Measurements from ENCODE around the gene EGFL8.

Gene EGFL8

GRCh38 chr6:32147401-32148132 lies 16.8 kb upstream of the EGFL8 start:
- Histone ChIP-seq H3K36me3 (ENCODE audit: control insufficient read depth in 1 of 2, insufficient read depth in 2 of 2, low read length in 2 of 2) (peaks cover 0 to 8% of the 10 kb centered on the region in 2 donors), H3K27me3 (ENCODE audit: low read depth, low read length) (peaks cover 3% of the 10 kb centered on the region), H3K4me1 (ENCODE audit: control insufficient read depth in 1 of 2, insufficient read depth in 2 of 2, low read length in 2 of 2) (peaks cover 6 to 24% of the 10 kb centered on the region in 2 donors), H3K9me3 (ENCODE audit: control insufficient read depth in 1 of 2, low read length in 2 of 2) (no peaks in the 10 kb centered on the region), H3K4me3 (ENCODE audit: low read depth in 1 of 2, low read length in 2 of 2) (peak overlapping the region in 1 of 2 donors; percentile 30), H3K27ac (ENCODE audit: low read length) (no peak overlapping the region)

GRCh38 chr6:32148289-32149091 lies 15.9 kb upstream of the EGFL8 start:
- no peak overlapping the region for H3K27ac ChIP-seq (ENCODE audit: low read length)
- peak overlapping the region in 1 of 2 donors; percentile 30 for H3K4me3 ChIP-seq (ENCODE audit: low read depth in 1 of 2, low read length in 2 of 2)
- H3K36me3 ChIP-seq (ENCODE audit: control insufficient read depth in 1 of 2, insufficient read depth in 2 of 2, low read length in 2 of 2): peaks cover 0 to 8% of the 10 kb centered on the region in 2 donors
- H3K27me3 ChIP-seq (ENCODE audit: low read depth, low read length): peaks cover 3% of the 10 kb centered on the region
- H3K9me3 ChIP-seq (ENCODE audit: control insufficient read depth in 1 of 2, low read length in 2 of 2): no peaks in the 10 kb centered on the region
- peaks cover 6 to 33% of the 10 kb centered on the region in 2 donors for H3K4me1 ChIP-seq (ENCODE audit: control insufficient read depth in 1 of 2, insufficient read depth in 2 of 2, low read length in 2 of 2)

GRCh38 chr6:32149092-32149755 lies 15.2 kb upstream of the EGFL8 start:
- peaks cover 0 to 8% of the 10 kb centered on the region in 2 donors for H3K36me3 ChIP-seq (ENCODE audit: control insufficient read depth in 1 of 2, insufficient read depth in 2 of 2, low read length in 2 of 2)
- H3K9me3 ChIP-seq (ENCODE audit: control insufficient read depth in 1 of 2, low read length in 2 of 2): no peaks in the 10 kb centered on the region
- no peak overlapping the region for H3K4me3 ChIP-seq (ENCODE audit: low read depth in 1 of 2, low read length in 2 of 2)
- peaks cover 3% of the 10 kb centered on the region for H3K27me3 ChIP-seq (ENCODE audit: low read depth, low read length)
- no peak overlapping the region for H3K27ac ChIP-seq (ENCODE audit: low read length)
- peaks cover 6 to 33% of the 10 kb centered on the region in 2 donors for H3K4me1 ChIP-seq (ENCODE audit: control insufficient read depth in 1 of 2, insufficient read depth in 2 of 2, low read length in 2 of 2)

- peaks cover 6 to 40% of the 10 kb centered on the region in 2 donors for H3K4me1 ChIP-seq (ENCODE audit: control insufficient read depth in 1 of 2, insufficient read depth in 2 of 2, low read length in 2 of 2)
- peak overlapping the region in 1 of 2 donors; percentile 93 for H3K4me3 ChIP-seq (ENCODE audit: low read depth in 1 of 2, low read length in 2 of 2)
- no peaks in the 10 kb centered on the region for H3K9me3 ChIP-seq (ENCODE audit: control insufficient read depth in 1 of 2, low read length in 2 of 2)
- H3K36me3 ChIP-seq (ENCODE audit: control insufficient read depth in 1 of 2, insufficient read depth in 2 of 2, low read length in 2 of 2): peaks cover 0 to 8% of the 10 kb centered on the region in 2 donors
- H3K27me3 ChIP-seq (ENCODE audit: low read depth, low read length): peaks cover 3% of the 10 kb centered on the region
- no peak overlapping the region for H3K27ac ChIP-seq (ENCODE audit: low read length)
Measured at GRCh38 chr6:32149932-32150870, 14.2 kb upstream of the EGFL8 start.

GRCh38 chr6:32151181-32151862 lies 13.1 kb upstream of the EGFL8 start:
- H3K36me3 ChIP-seq (ENCODE audit: control insufficient read depth in 1 of 2, insufficient read depth in 2 of 2, low read length in 2 of 2): peaks cover 2 to 10% of the 10 kb centered on the region in 2 donors
- no peak overlapping the region for H3K27ac ChIP-seq (ENCODE audit: low read length)
- H3K4me1 ChIP-seq (ENCODE audit: control insufficient read depth in 1 of 2, insufficient read depth in 2 of 2, low read length in 2 of 2): peaks cover 6 to 48% of the 10 kb centered on the region in 2 donors
- H3K27me3 ChIP-seq (ENCODE audit: low read depth, low read length): peaks cover 3% of the 10 kb centered on the region
- H3K9me3 ChIP-seq (ENCODE audit: control insufficient read depth in 1 of 2, low read length in 2 of 2): no peaks in the 10 kb centered on the region
- H3K4me3 ChIP-seq (ENCODE audit: low read depth in 1 of 2, low read length in 2 of 2): peak overlapping the region; percentile 68 to 93

GRCh38 chr6:32151863-32152768 lies 12.3 kb upstream of the EGFL8 start, which contains the start of gene PRRT1:
PRRT1 (minus strand) TSS chr6:32151939; CDS start chr6:32151827, 112 bp downstream.
- peaks cover 6 to 48% of the 10 kb centered on the region in 2 donors for H3K4me1 ChIP-seq (ENCODE audit: control insufficient read depth in 1 of 2, insufficient read depth in 2 of 2, low read length in 2 of 2)
- peak within 1 kb of the TSS; percentile 82 for H3K27ac ChIP-seq (ENCODE audit: low read length)
- no peaks in the 10 kb centered on the region for H3K9me3 ChIP-seq (ENCODE audit: control insufficient read depth in 1 of 2, low read length in 2 of 2)
- H3K27me3 ChIP-seq (ENCODE audit: low read depth, low read length): peaks cover 3% of the 10 kb centered on the region
- H3K4me3 ChIP-seq (ENCODE audit: low read depth in 1 of 2, low read length in 2 of 2): peak within 1 kb of the TSS; percentile 86 to 93
- H3K36me3 ChIP-seq (ENCODE audit: control insufficient read depth in 1 of 2, insufficient read depth in 2 of 2, low read length in 2 of 2): peaks cover 5 to 18% of the 10 kb centered on the region in 2 donors

GRCh38 chr6:32152769-32153563 lies 11.4 kb upstream of the EGFL8 start:
- Histone ChIP-seq H3K4me1 (ENCODE audit: control insufficient read depth in 1 of 2, insufficient read depth in 2 of 2, low read length in 2 of 2) (peaks cover 6 to 48% of the 10 kb centered on the region in 2 donors), H3K27ac (ENCODE audit: low read length) (peak overlapping the region; percentile 82), H3K4me3 (ENCODE audit: low read depth in 1 of 2, low read length in 2 of 2) (peak overlapping the region; percentile 86 to 93), H3K9me3 (ENCODE audit: control insufficient read depth in 1 of 2, low read length in 2 of 2) (no peaks in the 10 kb centered on the region), H3K36me3 (ENCODE audit: control insufficient read depth in 1 of 2, insufficient read depth in 2 of 2, low read length in 2 of 2) (peaks cover 12 to 27% of the 10 kb centered on the region in 2 donors), H3K27me3 (ENCODE audit: low read depth, low read length) (peaks cover 2% of the 10 kb centered on the region)

GRCh38 chr6:32153564-32154513 lies 10.6 kb upstream of the EGFL8 start, which contains the start of gene PPT2:
PPT2 (plus strand) TSS chr6:32154141; CDS start chr6:32154595, 454 bp downstream.
- Histone ChIP-seq H3K27me3 (ENCODE audit: low read depth, low read length) (no peaks in the 10 kb centered on the region), H3K36me3 (ENCODE audit: control insufficient read depth in 1 of 2, insufficient read depth in 2 of 2, low read length in 2 of 2) (peaks cover 17 to 32% of the 10 kb centered on the region in 2 donors)

More at GRCh38 chr6:32153564-32154513, 10.6 kb upstream of the EGFL8 start, which contains the start of gene PPT2:
- Histone ChIP-seq H3K4me1 (ENCODE audit: control insufficient read depth in 1 of 2, insufficient read depth in 2 of 2, low read length in 2 of 2) (peaks cover 6 to 48% of the 10 kb centered on the region in 2 donors), H3K9me3 (ENCODE audit: control insufficient read depth in 1 of 2, low read length in 2 of 2) (no peaks in the 10 kb centered on the region), H3K27ac (ENCODE audit: low read length) (peak within 1 kb of the TSS; percentile 82), H3K4me3 (ENCODE audit: low read depth in 1 of 2, low read length in 2 of 2) (peak within 1 kb of the TSS; percentile 86 to 93)
